Upper lobe of left lung (tissue), 6 donors: ENCODE results near the gene ABCD3. TPM values are rescaled to one million over a fixed set of nuclear protein-coding genes. Genes with fewer than 3 reads are reported as not detected.
"Not testable (repeated sequence)": the region's sequence is repeated elsewhere in the genome, so short reads cannot be mapped to it uniquely, and the experiment has no call there.

Experiments
- ATAC-seq, 2 donors: fragments of 200-7000 bp; cut with Tn5 transposase; one replicate each; pipeline ENCODE4 v1.9.1; 2022; ENCODE audit warnings: mild to moderate bottlenecking in 2 of 2, moderate library complexity in 2 of 2; ENCODE audit not compliant: low FRiP score in 2 of 2
- DNase-seq, 2 donors: peaks; one replicate each; pipeline ENCODE4 v3.0.0-alpha.2; 2019 to 2020
- H3K27ac ChIP-seq, 4 donors: fragments of 200-600 bp; sonication (generic); one replicate each; pipeline ENCODE4 v1.5.1; 2016 to 2019
- H3K27me3 ChIP-seq, 4 donors: fragments of 200-600 bp; sonication (generic); one replicate each; pipeline ENCODE4 v1.5.1; 2017 to 2019
- H3K36me3 ChIP-seq, 4 donors: fragments of 200-600 bp; sonication (generic); one replicate each; pipeline ENCODE4 v1.5.1; 2016 to 2019
- H3K4me1 ChIP-seq, 4 donors: fragments of 200-600 bp; sonication (generic); one replicate each; pipeline ENCODE4 v1.5.1; 2018 to 2019
- H3K4me3 ChIP-seq, 4 donors: fragments of 200-600 bp; sonication (generic); one replicate each; pipeline ENCODE4 v1.5.1; 2017 to 2019; ENCODE audit warnings: mild to moderate bottlenecking in 2 of 4, moderate library complexity in 1 of 4
- H3K9me3 ChIP-seq, 4 donors: fragments of 200-600 bp; sonication (generic); one replicate each; pipeline ENCODE4 v1.5.1; 2018 to 2019
- CTCF ChIP-seq, 6 experiments: fragments of 450-650 bp in 4 of 6; fragments of 200-600 bp in 2 of 6; sonication (generic) in 2 of 6; IDR thresholded peaks; one replicate each; pipeline ENCODE4 v1.5.1; 2016 to 2019; ENCODE audit warnings: antibody characterized with exemption in 6 of 6
- EP300 ChIP-seq, 4 donors: sonication (generic); formaldehyde crosslinking; IDR thresholded peaks; one replicate each; pipeline ENCODE4 v1.5.1; 2017; ENCODE audit warnings: antibody characterized with exemption in 4 of 4, control low read depth in 2 of 4
- POLR2A ChIP-seq, 4 donors: fragments of 450-650 bp; IDR thresholded peaks; one replicate each; pipeline ENCODE4 v1.5.1; 2016 to 2017; ENCODE audit warnings: antibody characterized with exemption in 4 of 4, mild to moderate bottlenecking in 2 of 4
- POLR2AphosphoS5 ChIP-seq, 2 donors: sonication (generic); formaldehyde crosslinking; IDR thresholded peaks; one replicate each; pipeline ENCODE4 v1.5.1; 2017; ENCODE audit warnings: antibody characterized with exemption in 2 of 2
- WGBS, 2 donors: methylation state at CpG; one replicate each; pipeline ENCODE4 v1.1.5; 2017 to 2018; 5-methylcytosine and 5-hydroxymethylcytosine counted together
- total RNA-seq, 6 donors: library from RNA; depleted of rRNA in 4 of 6; stranded (reverse); fragments of >200 nt in 4 of 6; gene quantifications; one replicate each; pipeline versions ENCODE4 v1.1.0 to v1.2.1, GENCODE V29; 2016 to 2021
- donor health status: DM: no; HTN: no; CAD: no; lungs with moderate emphysema.
- donor health status: DM: no; HTN: yes; CAD: no; lungs with severe emphysema.

Gene ABCD3
- total RNA-seq, result 10 to 100 TPM; 14.2 to 54.8 (median 38.1) TPM

- Histone ChIP-seq H3K4me3 (peak within 1 kb of the TSS; percentile 67 to 92 (median 84)), H3K36me3 (no peaks in the 10 kb centered on the region), H3K27ac (peak within 1 kb of the TSS; percentile 90 to 94 (median 93)), H3K9me3 (no peaks in the 10 kb centered on the region), H3K27me3 (no peaks in the 10 kb centered on the region), H3K4me1 (peaks cover 25 to 46% (median 30%) of the 10 kb centered on the region in 4 donors)
- DNase-seq (peak; percentile 98 to 99), ATAC-seq (peak; percentile 97 to 99)
- TF ChIP-seq EP300 (IDR thresholded peaks at IDR 0.05) (peak in 1 of 4 donors; percentile 60), POLR2AphosphoS5 (IDR thresholded peaks at IDR 0.05) (peak; percentile 70 to 88), CTCF (IDR thresholded peaks at IDR 0.05) (peak in 2 of 6 experiments; percentile 11 to 33), POLR2A (IDR thresholded peaks at IDR 0.05) (peak in 3 of 4 donors; percentile 78 to 96 (median 87))
- 0% methylated on average over 12 to 43 of the region's 84 CpGs for WGBS, 2 donors
Observed at GRCh38 chr1:94417978-94418663, at the start of gene ABCD3. TSS of gene ABCD3 (plus strand) at chr1:94418389. CDS start at chr1:94418479, 90 bp downstream.

GRCh38 chr1:94372771-94373170 lies 45.4 kb upstream of the ABCD3 start:
- Histone ChIP-seq H3K27ac (peak overlapping the region in 1 of 4 donors; percentile 18), H3K4me1 (peaks cover 0 to 11% (median 0%) of the 10 kb centered on the region in 4 donors)
- peak in 1 of 2 donors; percentile 32 for DNase-seq
- ATAC-seq, H3K36me3 ChIP-seq, H3K9me3 ChIP-seq, H3K27me3 ChIP-seq, H3K4me3 ChIP-seq: not testable (repeated sequence)

GRCh38 chr1:94373311-94373710 lies 44.9 kb upstream of the ABCD3 start:
- not testable (repeated sequence) for H3K4me3 ChIP-seq, ATAC-seq, H3K27ac ChIP-seq, H3K36me3 ChIP-seq, H3K27me3 ChIP-seq, H3K9me3 ChIP-seq
- peaks cover 0 to 11% (median 0%) of the 10 kb centered on the region in 4 donors for H3K4me1 ChIP-seq
- 26 to 56% methylated on average over 2 of the region's 2 CpGs for WGBS, 2 donors
- DNase-seq, result peak in 1 of 2 donors; percentile 33

GRCh38 chr1:94375666-94376065 lies 42.5 kb upstream of the ABCD3 start:
- ATAC-seq, H3K27me3 ChIP-seq, H3K36me3 ChIP-seq, H3K9me3 ChIP-seq, DNase-seq, H3K4me3 ChIP-seq, H3K27ac ChIP-seq: not testable (repeated sequence)
- WGBS, 2 donors, result 81 to 90% methylated on average over 7 of the region's 7 CpGs
- peaks cover 0 to 11% (median 0%) of the 10 kb centered on the region in 4 donors for H3K4me1 ChIP-seq

GRCh38 chr1:94378493-94378892 lies 39.7 kb upstream of the ABCD3 start:
- not testable (repeated sequence) for H3K27ac ChIP-seq, H3K27me3 ChIP-seq, ATAC-seq, H3K36me3 ChIP-seq, DNase-seq, H3K4me3 ChIP-seq, H3K4me1 ChIP-seq, H3K9me3 ChIP-seq
- WGBS, 2 donors, result 56 to 71% methylated on average over 2 of the region's 2 CpGs

- DNase-seq, result no peak
- TF ChIP-seq CTCF (IDR thresholded peaks at IDR 0.05) (no peak), EP300 (IDR thresholded peaks at IDR 0.05) (no peak), POLR2A (IDR thresholded peaks at IDR 0.05) (no peak), POLR2AphosphoS5 (IDR thresholded peaks at IDR 0.05) (no peak)
- no peak for ATAC-seq
- 71 to 73% methylated on average over 3 of the region's 3 CpGs for WGBS, 2 donors
- no peaks in the 10 kb centered on the region for H3K36me3 ChIP-seq
- no peak overlapping the region for H3K27ac ChIP-seq
- H3K9me3 ChIP-seq, result no peaks in the 10 kb centered on the region
- H3K4me3 ChIP-seq, result no peak overlapping the region
- H3K27me3 ChIP-seq, result no peaks in the 10 kb centered on the region
- H3K4me1 ChIP-seq, result peaks cover 0 to 10% (median 0%) of the 10 kb centered on the region in 4 donors
Observed at GRCh38 chr1:94379615-94380014, 38.6 kb upstream of the ABCD3 start.

- ATAC-seq, result peak; percentile 53 to 75
- Histone ChIP-seq H3K9me3 (no peaks in the 10 kb centered on the region), H3K27me3 (no peaks in the 10 kb centered on the region), H3K4me1 (peaks cover 0 to 18% (median 4%) of the 10 kb centered on the region in 4 donors), H3K27ac (peak overlapping the region in 2 of 4 donors; percentile 13 to 20), H3K4me3 (no peak overlapping the region), H3K36me3 (no peaks in the 10 kb centered on the region)
- TF ChIP-seq EP300 (IDR thresholded peaks at IDR 0.05), result peak in 1 of 4 donors; percentile 31
- TF ChIP-seq POLR2A (IDR thresholded peaks at IDR 0.05), result no peak
- no peak for TF ChIP-seq CTCF (IDR thresholded peaks at IDR 0.05)
- peak; percentile 8 to 35 for TF ChIP-seq POLR2AphosphoS5 (IDR thresholded peaks at IDR 0.05)
- 47 to 53% methylated on average over 3 of the region's 3 CpGs for WGBS, 2 donors
- peak in 1 of 2 donors; percentile 93 for DNase-seq
Observed at GRCh38 chr1:94382201-94382600, 36.0 kb upstream of the ABCD3 start.
